HG03432 (cell line): ENCODE data around the gene TMEM272.

ENCODE experiments used
- ATAC-seq: cut with Tn5 transposase; IDR thresholded peaks from one replicate; pipeline ENCODE4 v1.9.1; 2021; ENCODE audit warnings: mild to moderate bottlenecking, moderate library complexity; ENCODE audit not compliant: unreplicated experiment

TMEM272 gene

GRCh38 chr13:51807041-51807440, 37.9 kb downstream of the TMEM272 start:
- ATAC-seq: no peak

- ATAC-seq: no peak
These were observed 38.4 kb downstream of the TMEM272 start for GRCh38 chr13:51806566-51806965.

DNA sequence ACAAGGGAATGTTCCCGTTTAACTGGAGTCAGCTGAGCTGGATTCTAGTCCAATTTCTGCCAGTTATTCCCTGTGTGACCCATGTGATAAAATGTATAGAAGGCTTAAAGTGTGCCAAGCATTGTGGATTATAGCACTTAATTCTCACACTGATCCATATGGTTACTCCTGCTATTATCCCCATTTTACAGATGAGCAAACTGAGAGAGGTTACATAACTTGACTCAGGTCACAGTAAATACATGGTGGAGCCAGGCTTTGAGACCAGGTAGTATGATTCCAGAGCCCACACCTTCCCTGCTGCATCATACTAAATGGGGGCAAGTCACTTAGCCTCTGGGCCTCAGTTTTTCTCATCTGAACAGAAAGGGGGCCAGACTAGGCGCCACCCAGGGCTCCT, 39.1 kb downstream of the TMEM272 start:
- ATAC-seq: no peak

GRCh38 chr13:51805313-51805712, 39.7 kb downstream of the TMEM272 start:
- no peak for ATAC-seq

DNA sequence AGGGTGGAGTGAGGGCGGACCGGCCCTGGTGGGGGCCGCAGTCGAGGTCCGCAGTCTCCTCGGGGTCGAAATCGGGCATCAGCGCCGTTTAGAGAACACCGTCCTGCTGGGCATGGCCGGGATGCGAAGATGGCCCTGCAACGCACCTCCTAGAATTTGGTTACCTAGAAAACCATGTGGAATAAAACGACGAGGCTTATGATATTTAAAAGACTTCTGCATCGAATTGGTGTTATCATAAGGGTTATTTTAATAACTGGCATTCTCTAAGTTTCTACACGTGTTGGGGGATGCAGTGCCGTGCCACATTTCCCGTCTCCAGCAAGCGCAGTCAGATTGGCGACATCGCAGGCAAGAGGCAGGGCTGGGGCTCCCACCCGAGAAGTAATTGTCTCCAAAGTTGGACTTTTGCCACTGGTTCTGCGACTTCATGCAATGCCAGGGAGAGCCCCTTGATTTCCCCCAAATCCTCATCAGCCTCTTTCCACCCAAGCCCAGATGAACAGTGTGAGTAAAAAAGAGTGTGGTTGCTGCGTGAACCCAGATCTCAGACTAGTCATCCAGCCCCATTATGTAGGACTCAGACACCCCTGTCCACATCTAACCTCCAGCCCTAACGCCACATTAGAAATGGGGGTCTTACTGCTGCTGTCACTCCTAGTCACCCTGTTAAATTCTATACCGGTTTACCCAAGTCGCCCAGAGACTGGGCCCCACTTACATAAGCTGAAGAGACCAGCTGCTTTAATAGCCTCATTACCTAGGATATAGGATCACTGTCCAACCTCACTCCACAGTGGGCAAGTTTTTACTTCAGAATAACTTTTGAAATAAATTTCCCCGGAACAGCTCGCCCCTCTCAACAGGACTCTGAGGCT, 40.4 kb downstream of the TMEM272 start:
- ATAC-seq: no peak

GRCh38 chr13:51803422-51804294, 41.3 kb downstream of the TMEM272 start, which contains the start of gene DHRS12:
TSS of gene DHRS12 (minus strand) at chr13:51804163. CDS start at chr13:51799659, 4,504 bp downstream.
- ATAC-seq: peak; percentile 93

GRCh38 chr13:51802631-51803418, 42.2 kb downstream of the TMEM272 start:
- ATAC-seq: no peak

GRCh38 chr13:51801631-51802099, 43.3 kb downstream of the TMEM272 start:
- ATAC-seq: no peak

DNA sequence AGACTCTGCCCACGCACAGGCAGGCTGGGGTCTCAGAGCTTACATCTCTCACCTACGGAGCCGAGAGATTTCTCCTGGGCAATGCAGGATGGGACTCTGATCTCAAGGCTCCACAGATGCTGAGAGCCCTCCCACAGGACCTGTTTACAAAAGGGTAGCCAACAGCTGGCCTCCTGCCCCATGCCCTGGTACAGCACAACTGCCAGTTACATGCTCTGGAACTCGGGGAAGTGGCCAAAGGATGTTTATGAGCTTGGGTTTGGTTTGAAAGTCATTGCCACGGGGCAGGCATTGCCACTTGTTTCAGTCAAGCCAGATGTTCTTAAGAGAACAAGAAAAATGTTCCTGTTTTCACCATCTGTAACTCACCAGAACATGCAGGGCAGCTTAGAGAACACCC, 44.5 kb downstream of the TMEM272 start:
- ATAC-seq: no peak

DNA sequence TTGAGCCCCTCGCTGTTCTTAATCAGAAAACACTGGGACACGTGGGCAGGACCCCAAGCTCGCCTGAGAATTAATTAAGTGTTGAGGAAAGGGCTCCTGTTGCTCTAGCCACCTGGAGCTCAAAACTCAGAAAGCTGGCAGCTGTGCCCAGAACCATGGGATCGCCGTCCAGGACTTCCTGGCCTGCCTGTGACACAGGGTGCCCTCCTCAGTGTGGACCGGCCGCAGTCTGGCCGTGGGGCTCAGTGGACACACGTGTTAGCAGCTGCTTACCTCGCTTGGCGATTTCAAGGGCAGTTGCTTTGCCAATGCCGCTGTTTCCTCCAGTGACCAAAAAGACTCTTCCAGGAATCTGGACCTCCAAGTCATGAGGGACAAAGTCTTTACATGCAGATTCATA, 45.7 kb downstream of the TMEM272 start:
- no peak for ATAC-seq

- ATAC-seq: peak; percentile 50
These were observed 47.1 kb downstream of the TMEM272 start for GRCh38 chr13:51797664-51798488.

DNA sequence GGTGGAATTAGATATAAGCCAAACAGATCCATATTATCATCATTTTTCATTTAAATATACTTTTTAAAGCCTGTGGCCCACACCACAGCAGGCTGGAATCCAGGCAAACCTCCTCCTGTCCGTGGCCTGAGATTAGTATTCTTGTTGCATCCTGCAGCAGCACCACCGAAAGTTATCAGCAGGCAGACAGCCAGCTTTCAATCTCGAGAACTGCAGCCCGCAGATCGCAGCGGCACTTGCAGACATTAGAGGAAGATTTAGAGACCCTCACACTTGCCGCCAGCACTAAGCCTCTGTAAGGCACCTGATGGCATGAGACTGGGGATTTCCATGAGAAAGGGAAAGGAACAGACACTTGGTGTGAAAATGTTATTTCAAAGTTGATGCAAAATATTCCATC, 48.4 kb downstream of the TMEM272 start:
- ATAC-seq: no peak

- ATAC-seq: no peak
These were observed 49.6 kb downstream of the TMEM272 start for GRCh38 chr13:51795419-51795818.

- ATAC-seq: no peak
These were observed 50.0 kb downstream of the TMEM272 start for GRCh38 chr13:51794964-51795363.

DNA sequence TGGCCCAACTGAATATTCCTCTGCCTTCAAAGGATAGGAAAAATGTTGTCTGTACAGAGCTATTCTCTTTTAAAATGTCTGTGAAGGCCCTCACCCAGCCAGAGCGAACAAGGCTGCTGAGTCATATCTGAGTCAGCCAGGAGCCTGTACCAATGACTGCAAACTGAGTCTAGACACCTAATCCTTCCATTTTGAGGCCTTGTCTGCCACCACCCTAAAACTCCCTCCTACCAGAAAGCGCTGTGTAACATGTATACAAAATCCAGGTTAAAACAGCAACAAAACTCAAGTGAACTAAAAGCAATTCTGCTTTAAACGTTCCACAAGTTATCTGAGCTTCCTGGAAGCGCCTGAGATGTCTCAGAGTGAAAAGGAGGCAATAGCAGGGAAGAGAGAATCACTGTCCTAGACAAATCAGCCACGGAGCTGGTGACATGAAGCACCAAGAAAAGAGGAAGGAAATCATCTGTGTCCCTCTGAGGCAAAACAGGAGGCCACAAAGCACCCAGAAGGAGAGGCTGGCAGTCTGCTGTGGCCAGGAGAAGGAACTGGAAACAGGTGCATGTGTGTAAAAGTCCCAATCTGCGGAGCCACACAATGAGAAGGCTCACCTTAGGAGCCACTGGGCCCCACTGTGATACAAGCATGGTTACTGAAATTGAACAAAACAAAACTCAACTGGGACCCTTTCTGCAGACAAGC, 51.3 kb downstream of the TMEM272 start:
- peak; percentile 63 for ATAC-seq

GRCh38 chr13:51786425-51787265, 58.3 kb downstream of the TMEM272 start:
- no peak for ATAC-seq

DNA sequence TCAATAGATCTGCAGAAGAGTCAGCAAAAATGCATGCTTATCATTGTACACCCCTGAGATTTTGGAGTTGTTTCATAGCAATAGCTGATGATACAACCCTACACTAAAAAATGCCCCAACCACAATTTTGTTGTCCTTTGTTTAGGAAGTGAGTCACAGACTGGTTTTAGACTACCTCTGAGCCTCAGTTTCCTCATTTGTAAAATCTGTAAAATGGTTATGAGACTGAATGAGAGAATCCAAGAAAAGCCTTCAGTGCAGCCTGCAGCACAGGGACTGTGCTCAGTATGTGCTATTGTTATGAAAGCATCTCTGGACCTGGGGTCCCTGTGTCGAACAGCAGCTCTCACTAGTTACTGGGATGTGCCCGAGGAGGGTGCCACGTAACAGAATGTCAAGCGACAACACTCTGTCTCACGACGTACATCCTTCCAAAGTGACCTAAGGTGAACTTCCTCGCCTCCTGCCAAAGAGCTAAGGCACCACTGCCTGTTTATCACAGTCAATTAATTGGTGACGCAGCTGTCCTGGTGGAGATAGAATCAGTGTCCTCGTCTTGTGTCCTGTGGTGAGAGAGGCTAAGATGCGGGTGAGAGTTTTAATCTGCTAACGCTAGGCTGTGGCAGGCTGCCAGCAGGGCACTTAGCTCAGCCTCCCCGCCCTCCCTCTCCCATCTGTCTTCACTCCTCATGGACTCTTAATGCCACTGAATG, 59.1 kb downstream of the TMEM272 start:
- no peak for ATAC-seq

- no peak for ATAC-seq
These were observed 60.9 kb downstream of the TMEM272 start for GRCh38 chr13:51784097-51784496.
